ENCODE measurements around the gene FAM107A.
A peak's percentile ranks its signal among the peaks of the same experiment; 100 is the strongest.

The FAM107A gene

DNA sequence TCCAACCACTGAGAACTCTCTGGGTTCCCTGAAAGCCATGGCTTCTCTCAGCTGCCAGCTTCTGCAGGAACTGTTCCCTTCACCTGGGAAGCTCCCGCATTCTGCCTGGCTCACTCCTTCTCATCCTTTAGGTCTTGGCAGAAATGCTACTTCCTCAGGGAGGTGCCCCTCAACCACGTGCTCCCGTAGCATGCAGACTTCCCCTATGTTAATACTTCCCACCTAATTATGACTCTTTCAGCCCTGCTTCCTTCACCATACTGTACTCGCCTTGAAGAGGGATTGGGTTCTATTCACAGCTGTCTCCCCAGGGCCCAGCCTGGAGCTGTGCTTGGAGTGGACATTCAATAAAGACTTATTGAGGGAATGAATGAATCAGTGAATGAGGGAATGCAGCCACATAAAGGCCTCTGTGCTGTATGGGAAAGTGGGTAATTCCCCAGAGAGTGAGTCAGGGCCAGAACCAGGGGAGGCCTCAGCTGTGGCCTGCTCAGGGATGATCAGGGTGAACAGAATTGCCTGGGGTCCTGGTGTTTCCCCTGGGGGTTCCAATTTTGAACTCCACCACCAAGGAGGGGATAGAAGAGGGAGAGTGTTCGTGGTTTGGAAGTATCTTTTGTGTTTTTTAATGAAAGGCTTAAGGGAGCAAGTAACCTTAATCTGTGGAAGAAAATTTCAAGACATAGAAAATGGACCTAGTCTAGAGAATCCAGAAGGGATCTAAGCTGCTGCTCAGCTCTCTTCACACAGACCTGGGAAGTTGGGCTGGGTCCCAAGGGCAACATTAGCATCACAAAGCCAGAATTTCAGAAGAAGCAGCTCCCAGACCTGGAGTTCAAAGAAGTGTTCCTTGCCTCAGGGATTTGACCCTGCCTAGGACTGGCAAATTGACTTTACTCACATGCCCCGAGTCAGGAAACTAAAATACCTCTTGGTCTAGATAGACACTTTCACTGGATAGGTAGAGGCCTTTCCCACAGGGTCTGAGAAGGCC is 14.6 kb upstream of the FAM107A start:
- peak; percentile 12 for DNase-seq

DNA sequence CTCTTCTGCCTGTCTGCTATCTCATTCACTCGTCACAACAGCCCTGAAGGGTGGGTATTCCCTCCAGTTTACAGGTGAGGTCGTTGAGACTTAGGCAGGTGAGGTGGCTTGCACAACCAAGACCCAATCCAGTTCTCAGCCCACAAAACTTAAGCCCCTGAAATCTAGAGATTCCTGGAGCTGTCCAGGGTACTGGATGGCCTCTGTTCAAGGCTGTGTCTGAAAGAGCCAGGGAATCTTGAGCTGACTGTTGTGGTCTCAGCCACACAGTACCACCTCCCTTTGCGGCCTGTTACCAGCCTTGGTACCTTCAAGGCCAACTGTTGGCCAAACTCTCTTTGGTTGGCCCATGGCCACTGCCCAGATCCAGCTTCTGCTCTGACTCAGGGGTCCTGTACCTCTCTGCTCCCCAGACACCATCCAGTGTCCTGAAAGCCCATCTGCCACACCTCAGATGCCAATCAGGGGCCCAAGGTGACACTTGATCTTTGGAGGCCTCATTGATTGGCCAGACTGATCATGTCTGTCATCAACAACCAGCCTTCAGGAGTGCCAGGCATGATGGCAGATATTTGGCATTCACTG is 10.9 kb upstream of the FAM107A start:
- DNase-seq = no peak

DNA sequence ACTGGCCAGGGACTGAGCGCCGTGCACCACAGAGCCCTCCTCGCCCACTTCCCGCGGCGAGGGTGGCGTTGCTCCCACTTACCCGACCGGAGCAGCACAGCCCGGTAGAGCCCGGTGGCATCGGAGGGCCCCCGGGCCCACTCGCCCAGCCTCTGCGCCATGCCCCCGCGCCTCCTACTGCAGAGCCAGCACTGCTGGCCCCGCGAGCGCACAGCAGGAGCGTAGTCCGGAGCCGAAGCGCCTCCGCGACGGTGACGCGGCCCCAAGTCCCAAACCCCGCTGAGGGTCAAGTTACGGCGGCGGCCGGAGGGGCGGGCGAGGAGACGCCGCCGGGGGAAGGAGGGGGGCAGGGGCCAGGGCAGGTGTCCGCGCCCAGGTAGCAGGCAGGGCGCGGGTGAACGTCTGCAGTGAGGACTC is 9.6 kb upstream of the FAM107A start:
- no peak for DNase-seq

GRCh38 chr3:58585994-58586393 is 8.8 kb upstream of the FAM107A start:
- DNase-seq = no peak

DNA sequence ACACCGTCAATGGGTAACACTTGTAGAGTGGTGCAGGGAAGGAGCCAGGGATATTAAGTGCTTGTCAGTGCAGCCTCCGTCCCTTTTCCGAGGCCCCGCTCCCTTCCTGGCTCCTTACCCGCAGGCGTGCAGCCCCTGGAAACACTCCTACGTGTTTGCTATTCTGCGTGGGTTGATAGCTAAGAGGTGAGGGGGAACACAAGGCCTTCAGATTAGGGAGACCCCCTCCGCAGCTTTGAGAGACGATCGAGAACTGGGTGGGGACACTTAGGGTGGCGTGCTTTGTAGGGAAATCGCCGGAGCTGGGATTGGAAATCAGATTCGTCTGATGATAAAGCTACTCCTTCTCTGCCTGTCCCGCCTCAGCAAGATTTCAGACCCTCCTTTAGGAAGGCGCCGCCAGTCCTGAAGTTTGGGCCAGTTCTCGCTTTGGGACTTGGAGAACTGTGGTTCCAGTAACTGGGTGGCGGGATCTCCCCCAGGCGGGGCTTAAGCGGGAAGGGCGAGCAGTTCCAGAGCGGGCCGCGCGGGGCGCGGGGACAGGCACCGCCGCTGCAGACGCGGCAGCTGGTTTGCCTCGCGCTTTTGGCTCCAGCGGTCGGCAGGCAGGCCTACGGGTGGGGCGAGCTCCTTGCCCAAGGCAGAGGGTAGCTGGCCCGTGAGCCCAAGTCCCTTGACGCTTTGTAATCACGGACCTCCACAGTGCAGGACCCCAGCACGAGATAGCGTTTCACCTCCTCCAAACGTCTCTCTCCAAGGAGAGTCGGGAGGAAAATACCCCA is 8.0 kb upstream of the FAM107A start:
- DNase-seq = peak; percentile 66

DNA sequence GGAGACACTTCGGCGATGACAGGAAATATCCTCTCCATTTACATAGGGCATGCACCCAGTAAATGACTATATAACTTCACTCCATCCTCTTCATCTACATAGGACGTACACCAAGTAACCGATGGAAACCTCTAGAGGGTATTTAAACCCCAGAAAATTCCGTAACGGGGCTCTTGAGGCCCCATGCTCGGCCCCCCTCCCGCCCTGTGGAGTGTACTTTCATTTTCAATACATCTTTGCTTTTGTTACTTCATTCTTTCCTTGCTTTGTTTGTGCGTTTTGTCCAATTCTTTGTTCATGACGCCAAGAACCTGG is 7.5 kb upstream of the FAM107A start:
- no peak for DNase-seq

DNA sequence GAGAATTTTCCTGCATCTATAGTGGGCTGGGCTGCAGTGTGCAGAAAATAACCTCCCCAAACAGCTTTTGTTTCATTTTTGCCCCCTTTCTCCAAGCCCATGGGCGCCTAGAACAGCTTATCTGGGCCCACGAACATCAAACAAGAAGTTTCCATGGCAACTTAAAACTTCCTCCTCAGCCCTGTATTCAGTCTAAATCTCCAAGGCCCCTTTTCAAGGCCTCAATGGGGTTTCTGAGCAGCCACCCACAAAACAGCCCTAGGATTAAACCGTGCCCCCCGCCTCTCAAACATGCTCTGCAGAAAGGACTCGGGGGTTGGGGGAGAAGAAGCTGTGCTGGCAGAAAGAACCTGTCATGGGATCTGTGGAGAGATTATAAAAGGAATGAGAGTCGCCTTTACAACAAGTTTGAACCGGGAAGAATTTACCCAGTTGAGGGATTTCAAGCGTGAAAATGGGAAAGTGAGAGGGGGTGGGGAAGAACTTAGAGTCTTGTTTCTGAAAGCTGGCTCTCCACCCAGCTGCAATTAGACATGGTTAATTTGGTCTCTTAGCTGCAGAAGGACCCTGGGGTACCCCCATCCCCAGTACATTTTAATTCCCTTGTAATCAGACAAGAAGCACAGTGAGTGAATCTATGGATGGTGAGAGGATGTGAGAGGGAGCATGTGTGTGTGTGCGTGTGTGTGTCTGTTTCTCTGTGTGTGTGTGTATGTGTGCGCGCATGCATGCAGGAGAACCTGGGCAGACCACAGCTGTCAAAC is 4.3 kb upstream of the FAM107A start:
- DNase-seq = no peak

GRCh38 chr3:58580826-58581327 is 3.7 kb upstream of the FAM107A start:
- DNase-seq = no peak

DNA sequence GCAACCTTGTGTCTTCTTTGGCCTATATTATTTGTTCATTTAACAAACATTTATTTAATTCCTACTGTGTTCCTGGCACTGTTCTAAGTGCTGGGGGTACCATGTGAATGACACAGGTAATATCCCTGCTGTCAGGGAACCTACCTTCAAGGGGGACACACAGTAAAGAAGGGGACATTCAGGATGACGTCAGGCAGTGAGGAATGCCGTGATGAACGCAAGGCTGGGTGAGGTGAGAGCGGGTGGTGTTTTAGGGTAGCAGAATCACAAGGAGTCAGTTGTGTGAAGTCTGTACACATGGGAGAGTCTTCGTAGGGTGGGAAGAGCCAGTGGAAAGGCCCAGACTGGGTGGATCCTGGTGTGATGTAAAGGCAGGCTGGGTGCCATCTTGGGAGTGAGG is 1.7 kb upstream of the FAM107A start:
- DNase-seq = no peak

DNA sequence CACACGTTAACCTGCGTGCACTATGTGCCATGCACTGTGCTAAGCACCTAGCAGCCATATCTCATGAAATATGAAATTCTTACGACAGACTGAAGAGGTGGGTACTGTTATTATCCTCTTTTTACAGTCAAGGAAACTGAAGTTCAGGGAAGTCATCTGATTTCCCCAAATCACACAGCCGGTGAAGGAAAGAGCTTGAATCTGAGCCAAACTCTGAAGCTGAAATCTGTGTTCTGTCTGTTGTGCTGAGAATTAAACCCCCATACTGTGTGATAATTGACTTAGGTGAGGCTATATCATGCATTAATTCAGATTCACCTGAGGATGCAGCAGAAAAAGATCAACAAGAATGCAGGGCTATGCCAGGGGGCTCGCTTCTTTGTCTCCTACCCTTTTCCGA is 475 bp downstream of the FAM107A start:
- no peak for DNase-seq

GRCh38 chr3:58575971-58576652 is 1.1 kb downstream of the FAM107A start:
- DNase-seq = no peak

DNA sequence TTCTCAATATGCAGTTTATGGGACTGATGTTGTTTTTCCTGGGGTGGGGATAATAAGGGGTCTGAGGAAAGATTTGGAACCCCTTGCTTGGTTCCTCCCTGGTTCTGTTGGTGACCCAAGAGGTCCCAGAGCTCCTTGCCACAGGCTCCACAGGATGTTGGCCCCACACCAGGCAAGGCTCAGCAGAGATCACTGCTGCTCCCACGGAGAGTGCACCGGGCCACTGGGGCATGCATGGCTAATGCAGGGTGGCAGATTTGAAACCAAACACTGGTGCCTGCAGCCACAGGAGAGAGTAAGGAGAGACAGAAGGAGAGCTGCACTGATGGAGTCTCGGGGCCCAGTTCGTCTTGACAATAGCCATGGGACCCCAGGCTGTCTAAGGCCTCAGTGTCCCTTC is 2.5 kb downstream of the FAM107A start:
- DNase-seq = no peak

DNA sequence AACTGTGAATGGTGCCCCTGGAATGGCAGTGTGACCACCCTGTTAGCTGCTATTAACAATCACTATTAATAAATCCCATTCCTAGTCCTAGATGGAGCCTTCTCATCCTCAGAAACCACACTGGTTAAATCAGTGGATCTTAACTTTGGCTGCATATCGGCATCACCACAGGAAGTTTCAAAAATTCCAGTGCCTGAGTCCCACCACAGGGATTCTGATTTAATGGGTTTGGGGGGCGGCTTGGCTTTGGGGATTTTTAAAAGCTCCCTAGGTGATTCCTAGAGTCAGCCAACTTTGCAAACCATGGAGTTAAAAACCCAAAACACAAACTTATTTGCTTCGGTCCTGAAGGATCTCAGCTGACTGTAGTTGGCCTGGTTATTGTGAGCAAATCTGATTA is 3.1 kb downstream of the FAM107A start:
- DNase-seq = no peak

- DNase-seq = no peak
Measured at GRCh38 chr3:58573640-58574039, 3.6 kb downstream of the FAM107A start.

- no peak for DNase-seq
Measured at GRCh38 chr3:58572634-58573230, 4.5 kb downstream of the FAM107A start.

- no peak for DNase-seq
Measured at GRCh38 chr3:58572013-58572633, 5.1 kb downstream of the FAM107A start.

GRCh38 chr3:58570851-58571250 is 6.3 kb downstream of the FAM107A start:
- no peak for DNase-seq

- no peak for DNase-seq
Measured at GRCh38 chr3:58569287-58570001, 7.7 kb downstream of the FAM107A start.

GRCh38 chr3:58568572-58569286 is 8.5 kb downstream of the FAM107A start:
- DNase-seq = peak; percentile 60

- DNase-seq = no peak
Measured at GRCh38 chr3:58567251-58567515, 10.0 kb downstream of the FAM107A start.
